ENCODE measurements around the gene NCOA7. TPM values are rescaled to one million over a fixed set of nuclear protein-coding genes. Genes with fewer than 3 reads are reported as not detected.
"Not testable (repeated sequence)": the region's sequence is repeated elsewhere in the genome, so short reads cannot be mapped to it uniquely, and the experiment has no call there.

Gene NCOA7
- total RNA-seq, 1 experiment from 2014 or later = 33.4 TPM

DNA sequence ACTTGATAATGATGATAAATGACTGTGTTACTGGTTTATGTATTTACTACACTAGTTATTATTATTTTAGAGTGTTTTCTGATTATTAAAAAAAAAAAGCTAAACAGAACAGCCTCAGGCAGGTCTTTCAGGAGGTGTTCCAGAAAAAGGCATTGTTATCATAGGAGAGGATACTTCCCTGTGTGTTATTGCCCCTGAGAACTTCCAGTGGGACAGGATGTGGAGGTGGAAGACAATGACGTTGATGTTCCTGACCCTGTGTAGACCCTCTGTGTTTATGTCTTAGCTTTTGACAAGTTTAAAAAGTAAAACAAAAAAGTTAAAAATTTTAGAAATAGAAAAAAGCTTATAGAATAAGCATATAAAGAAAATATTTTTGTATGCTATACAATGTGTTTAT lies 49.1 kb downstream of the NCOA7 start:
- no peak for DNase-seq (ENCODE audit: low spot score)

- no peak for DNase-seq (ENCODE audit: low spot score)
These were observed 50.8 kb downstream of the NCOA7 start for GRCh38 chr6:125841356-125842090.

DNA sequence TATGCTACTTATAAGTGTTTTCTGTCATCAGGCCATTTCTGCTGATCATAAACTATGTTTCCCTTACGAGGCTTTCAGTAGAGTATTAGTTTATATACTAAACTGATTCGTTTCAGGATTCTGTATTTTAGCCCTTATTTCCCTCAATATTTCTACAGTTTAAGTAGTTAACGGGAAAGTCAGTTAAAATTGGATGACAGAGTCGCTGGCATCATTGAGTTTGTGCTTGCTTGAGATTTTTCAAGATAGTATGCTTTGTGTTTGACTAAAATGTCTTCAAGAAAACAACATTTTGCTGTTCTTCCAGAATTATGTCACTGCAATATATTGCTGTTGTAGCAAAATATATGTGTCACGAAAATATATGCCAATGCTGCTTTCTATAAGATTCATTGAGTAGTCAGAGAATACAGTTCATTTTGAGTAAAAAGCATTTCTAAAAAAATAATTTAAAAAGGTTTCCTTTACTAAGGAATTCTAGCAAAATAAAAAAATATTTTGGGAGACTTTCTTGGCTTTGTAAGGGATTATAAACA lies 51.4 kb downstream of the NCOA7 start:
- DNase-seq (ENCODE audit: low spot score) = no peak

DNA sequence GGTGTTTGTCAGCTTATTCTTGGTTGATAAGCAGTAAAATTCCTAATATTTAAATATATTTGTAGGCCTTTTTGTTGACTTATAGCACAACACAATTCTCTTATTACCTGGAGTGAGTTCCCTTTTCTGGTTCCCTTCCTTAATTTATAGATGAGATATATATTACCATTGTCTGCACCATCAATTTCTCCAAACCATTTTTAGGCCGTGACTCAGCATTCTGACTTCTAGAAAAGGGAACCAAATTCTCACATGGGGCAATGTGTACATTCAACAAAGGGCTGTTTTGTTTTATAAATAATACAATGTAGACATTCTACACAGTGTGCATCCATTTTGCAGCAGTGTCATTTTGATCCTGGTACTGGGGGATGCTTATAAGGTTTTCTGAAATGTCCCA lies 52.8 kb downstream of the NCOA7 start:
- no peak for DNase-seq (ENCODE audit: low spot score)

- DNase-seq (ENCODE audit: low spot score) = no peak
These were observed 54.2 kb downstream of the NCOA7 start for GRCh38 chr6:125844989-125845388.

DNA sequence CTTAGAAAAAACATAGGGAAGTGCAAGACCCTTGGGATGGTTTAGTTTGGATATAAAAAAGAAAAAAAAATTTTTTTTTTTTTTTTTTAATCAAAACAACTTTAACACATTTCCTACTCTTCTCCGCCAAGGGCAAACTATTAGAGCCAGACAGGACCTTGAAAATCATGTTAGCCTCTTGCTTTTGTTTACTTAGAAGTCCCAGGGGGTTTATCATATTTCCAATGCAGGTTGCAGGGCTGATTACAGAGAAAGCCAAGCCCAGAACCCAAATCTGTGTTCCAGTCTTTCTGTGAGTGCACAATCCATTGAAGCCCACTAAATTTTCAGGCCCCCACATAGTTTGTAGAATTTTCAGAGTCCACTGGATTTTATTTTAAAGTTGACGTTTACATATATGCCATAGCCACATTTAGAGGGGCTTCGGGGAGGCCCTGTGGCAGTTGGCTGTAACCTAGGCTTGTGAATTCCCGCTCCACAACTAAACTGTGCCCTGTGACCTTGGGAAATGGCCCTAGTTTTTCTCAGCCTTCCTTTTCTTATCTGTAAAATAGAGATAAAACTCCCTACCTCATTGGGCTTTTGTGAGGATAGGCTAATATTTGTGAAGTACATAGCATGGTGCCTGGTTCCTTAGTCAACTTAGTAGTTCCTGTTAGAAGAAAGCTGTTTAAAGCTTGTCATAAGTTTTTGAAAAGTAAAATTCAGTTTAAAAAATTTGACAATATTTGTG lies 55.7 kb downstream of the NCOA7 start:
- DNase-seq (ENCODE audit: low spot score) = no peak

- DNase-seq (ENCODE audit: low spot score) = not testable (repeated sequence)
These were observed 57.5 kb downstream of the NCOA7 start for GRCh38 chr6:125848286-125848685.

DNA sequence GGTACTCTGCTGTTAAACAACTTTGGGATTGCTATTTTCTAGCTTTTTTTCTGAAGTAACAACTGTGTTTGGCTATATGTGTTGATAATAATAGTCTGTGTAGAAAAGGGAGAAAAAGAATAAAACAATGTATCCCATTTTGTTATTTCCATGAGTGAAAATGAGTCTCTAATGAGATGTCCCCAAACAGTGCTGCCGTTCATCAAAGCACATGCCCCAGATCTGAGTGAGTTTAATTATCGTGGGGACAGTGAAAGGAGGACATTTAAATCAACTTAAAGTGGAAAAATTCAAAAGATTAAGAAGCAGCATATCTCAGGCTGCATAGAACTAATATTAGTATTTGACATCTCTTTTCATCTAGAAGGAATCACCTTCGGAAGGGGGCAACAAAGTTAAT lies 59.6 kb downstream of the NCOA7 start:
- no peak for DNase-seq (ENCODE audit: low spot score)

GRCh38 chr6:125852587-125852986 lies 61.8 kb downstream of the NCOA7 start:
- no peak for DNase-seq (ENCODE audit: low spot score)

DNA sequence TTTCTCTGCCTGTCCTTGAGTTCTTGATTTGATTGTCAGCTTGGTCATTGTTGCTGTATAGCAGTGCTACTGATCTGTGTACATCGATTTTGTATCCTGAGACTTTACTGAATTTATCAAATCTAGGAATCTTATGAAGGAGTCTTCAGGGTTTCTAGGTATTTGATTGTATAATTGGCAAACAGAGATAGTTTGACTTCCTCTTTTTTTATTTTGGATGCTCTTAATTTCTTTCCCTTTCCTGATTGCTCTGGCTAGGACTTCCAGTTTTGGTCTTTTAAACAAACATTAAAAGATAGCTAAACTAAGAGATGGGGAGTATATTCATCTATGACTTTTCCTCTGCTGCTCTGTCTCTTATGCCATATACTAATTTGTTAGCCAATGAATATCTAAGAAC lies 62.4 kb downstream of the NCOA7 start:
- no peak for DNase-seq (ENCODE audit: low spot score)

DNA sequence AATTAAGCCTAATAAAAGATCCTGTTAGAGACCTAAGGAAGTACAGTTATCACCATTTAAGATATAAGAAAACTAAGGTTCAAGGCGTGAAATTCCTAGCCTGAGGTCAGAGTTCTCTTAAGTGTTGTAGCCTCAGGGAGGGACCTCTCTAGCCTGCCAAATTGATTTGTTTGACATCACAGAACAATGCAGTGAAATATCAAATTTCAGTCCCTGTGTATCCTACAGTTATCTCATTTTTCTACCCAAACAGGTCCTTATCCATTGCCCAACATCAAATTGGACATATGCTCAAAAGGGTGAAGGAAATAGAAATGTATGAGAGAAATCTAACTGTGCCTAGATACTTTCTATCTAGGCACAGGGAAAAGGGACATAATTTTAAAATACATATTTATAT lies 63.0 kb downstream of the NCOA7 start:
- no peak for DNase-seq (ENCODE audit: low spot score)

GRCh38 chr6:125854355-125854754 lies 63.6 kb downstream of the NCOA7 start:
- DNase-seq (ENCODE audit: low spot score) = no peak

GRCh38 chr6:125855783-125856182 lies 65.0 kb downstream of the NCOA7 start:
- DNase-seq (ENCODE audit: low spot score) = no peak

DNA sequence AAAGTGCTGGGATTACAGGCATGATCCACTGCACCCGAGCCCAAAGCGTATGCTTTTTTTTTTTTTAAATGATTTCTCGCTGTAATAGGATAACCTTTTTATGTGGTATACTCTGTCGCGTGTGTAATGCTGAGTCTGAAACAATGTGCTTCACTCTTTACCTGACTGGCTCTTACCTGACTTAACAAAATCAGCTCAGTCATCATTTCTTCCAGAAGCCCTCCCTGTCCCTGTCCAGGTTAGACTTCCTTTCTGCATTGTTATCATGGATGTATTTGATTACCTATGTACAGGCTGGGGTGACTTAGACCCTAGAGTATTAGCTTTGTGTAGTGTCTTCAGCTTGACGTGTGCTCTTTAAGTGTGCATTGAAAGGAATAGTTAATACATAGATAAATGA lies 67.1 kb downstream of the NCOA7 start:
- DNase-seq (ENCODE audit: low spot score) = no peak

GRCh38 chr6:125858427-125859320 lies 67.9 kb downstream of the NCOA7 start:
- DNase-seq (ENCODE audit: low spot score) = peak; percentile 53

- DNase-seq (ENCODE audit: low spot score) = no peak
These were observed 69.0 kb downstream of the NCOA7 start for GRCh38 chr6:125859727-125860126.

GRCh38 chr6:125863023-125863422 lies 72.3 kb downstream of the NCOA7 start:
- DNase-seq (ENCODE audit: low spot score) = no peak

- DNase-seq (ENCODE audit: low spot score) = no peak
These were observed 74.3 kb downstream of the NCOA7 start for GRCh38 chr6:125865015-125865414.

DNA sequence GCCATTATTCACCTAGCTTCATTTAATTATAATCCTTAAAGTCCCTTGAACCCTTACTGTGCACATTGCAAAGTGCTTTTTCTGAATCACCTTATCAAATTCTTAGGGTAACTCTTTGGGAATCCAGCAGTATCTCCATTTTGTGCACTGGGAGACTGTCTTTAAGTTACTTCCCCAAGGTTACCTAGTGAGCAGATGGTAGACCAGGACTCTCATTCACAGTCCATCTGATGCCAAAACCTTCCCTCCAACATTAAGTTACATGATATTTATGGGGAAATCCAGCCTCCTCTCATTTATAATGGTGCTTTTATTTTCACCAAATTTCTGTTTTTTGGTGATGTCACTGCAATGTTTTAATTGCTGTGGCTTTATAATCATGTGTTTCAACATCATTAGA lies 75.7 kb downstream of the NCOA7 start:
- DNase-seq (ENCODE audit: low spot score) = no peak

GRCh38 chr6:125867483-125867942 lies 76.8 kb downstream of the NCOA7 start:
- peak; percentile 81 for DNase-seq (ENCODE audit: low spot score)

DNA sequence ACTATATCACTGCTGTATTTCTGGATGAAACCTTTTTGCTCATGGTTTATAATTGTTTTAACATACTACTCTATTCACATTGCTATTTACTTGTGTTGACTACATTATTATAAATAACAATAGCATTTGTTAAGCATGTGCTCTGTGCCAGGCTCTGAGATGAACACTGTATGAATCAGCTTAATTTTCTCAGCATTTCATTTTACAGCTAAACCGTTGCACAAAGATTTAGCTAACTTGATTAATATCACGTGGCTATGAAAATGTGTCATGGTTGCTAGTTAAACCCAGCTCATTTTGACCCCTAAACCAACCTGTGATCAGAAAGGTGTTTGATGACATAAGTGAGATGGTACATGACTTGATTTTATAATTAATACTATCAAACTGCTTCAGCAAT lies 77.5 kb downstream of the NCOA7 start:
- DNase-seq (ENCODE audit: low spot score) = no peak

Data from H4 (cell line).